Right atrium auricular region (tissue), 2 donors: ENCODE results near the gene P2RX5. TPM values are rescaled to one million over a fixed set of nuclear protein-coding genes. Genes with fewer than 3 reads are reported as not detected.

ENCODE experiments used
- DNase-seq: peaks from one replicate; pipeline ENCODE4 v3.0.0-alpha.2; 2019; ENCODE audit warnings: low spot score
- H3K27ac ChIP-seq, 2 donors: fragments of 200-600 bp; sonication (generic); 1 replicate in 1 of 2; 2 replicates in 1 of 2; pipeline ENCODE4 v1.5.1; 2016 to 2019
- H3K27me3 ChIP-seq, 2 donors: fragments of 200-600 bp; sonication (generic); one replicate each; pipeline versions ENCODE4 v1.5.1 to v1.6.0; 2017 to 2019
- H3K36me3 ChIP-seq: fragments of 200-600 bp; sonication (generic); one replicate; pipeline ENCODE4 v1.5.1; 2016
- H3K4me1 ChIP-seq, 2 donors: fragments of 200-600 bp; sonication (generic); one replicate each; pipeline versions ENCODE4 v1.5.1 to v1.6.0; 2017 to 2019
- H3K4me3 ChIP-seq, 2 donors: fragments of 200-600 bp; sonication (generic); 1 replicate in 1 of 2; 2 replicates in 1 of 2; pipeline ENCODE4 v1.5.1; 2017 to 2019; ENCODE audit warnings: mild to moderate bottlenecking in 1 of 2, moderate library complexity in 1 of 2
- H3K9me3 ChIP-seq, 2 donors: fragments of 200-600 bp; sonication (generic); one replicate each; pipeline ENCODE4 v1.5.1; 2019
- total RNA-seq, 2 donors: library from RNA; depleted of rRNA; stranded (reverse); fragments of >200 nt; gene quantifications; one replicate each; pipeline ENCODE4 v1.1.0, GENCODE V29; 2016
- TF ChIP-seq, protein P1 (sequence below), 2 donors: fragments of 200-600 bp; sonication (generic); IDR thresholded peaks; one replicate each; pipeline ENCODE4 v1.5.1; 2019; ENCODE audit warnings: antibody characterized with exemption in 2 of 2

P2RX5 gene
- total RNA-seq, 2 donors from 2014 or later, result 5.4 to 8.1 TPM

GRCh38 chr17:3627769-3628167 lies 68.2 kb downstream of the P2RX5 start:
- no peak for DNase-seq
- TF ChIP-seq, protein P1, sequence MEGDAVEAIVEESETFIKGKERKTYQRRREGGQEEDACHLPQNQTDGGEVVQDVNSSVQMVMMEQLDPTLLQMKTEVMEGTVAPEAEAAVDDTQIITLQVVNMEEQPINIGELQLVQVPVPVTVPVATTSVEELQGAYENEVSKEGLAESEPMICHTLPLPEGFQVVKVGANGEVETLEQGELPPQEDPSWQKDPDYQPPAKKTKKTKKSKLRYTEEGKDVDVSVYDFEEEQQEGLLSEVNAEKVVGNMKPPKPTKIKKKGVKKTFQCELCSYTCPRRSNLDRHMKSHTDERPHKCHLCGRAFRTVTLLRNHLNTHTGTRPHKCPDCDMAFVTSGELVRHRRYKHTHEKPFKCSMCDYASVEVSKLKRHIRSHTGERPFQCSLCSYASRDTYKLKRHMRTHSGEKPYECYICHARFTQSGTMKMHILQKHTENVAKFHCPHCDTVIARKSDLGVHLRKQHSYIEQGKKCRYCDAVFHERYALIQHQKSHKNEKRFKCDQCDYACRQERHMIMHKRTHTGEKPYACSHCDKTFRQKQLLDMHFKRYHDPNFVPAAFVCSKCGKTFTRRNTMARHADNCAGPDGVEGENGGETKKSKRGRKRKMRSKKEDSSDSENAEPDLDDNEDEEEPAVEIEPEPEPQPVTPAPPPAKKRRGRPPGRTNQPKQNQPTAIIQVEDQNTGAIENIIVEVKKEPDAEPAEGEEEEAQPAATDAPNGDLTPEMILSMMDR (IDR thresholded peaks at IDR 0.05), result no peak
- Histone ChIP-seq H3K4me1 (peaks cover 0 to 8% of the 10 kb centered on the region in 2 donors), H3K4me3 (no peak overlapping the region), H3K9me3 (no peaks in the 10 kb centered on the region), H3K27me3 (no peaks in the 10 kb centered on the region), H3K36me3 (peaks cover 63% of the 10 kb centered on the region), H3K27ac (peak overlapping the region in 1 of 2 donors; percentile 48)

GRCh38 chr17:3626831-3627768 lies 68.9 kb downstream of the P2RX5 start:
- H3K27me3 ChIP-seq, result no peaks in the 10 kb centered on the region
- H3K9me3 ChIP-seq, result no peaks in the 10 kb centered on the region
- DNase-seq, result no peak
- H3K4me1 ChIP-seq, result peaks cover 0 to 8% of the 10 kb centered on the region in 2 donors
- TF ChIP-seq, protein P1 (IDR thresholded peaks at IDR 0.05), result no peak
- peak overlapping the region; percentile 9 to 48 for H3K27ac ChIP-seq
- H3K4me3 ChIP-seq, result no peak overlapping the region
- peaks cover 69% of the 10 kb centered on the region for H3K36me3 ChIP-seq

Other genes with a start within 250 kb of the P2RX5 start
- 1 to 10 TPM in 1 of 2 donors, under 1 TPM in 1; 0.82 to 1.8 TPM for gene SPATA22, start 224.3 kb downstream of the P2RX5 start, total RNA-seq
- gene ASPA, start 220.2 kb downstream of the P2RX5 start, total RNA-seq, result 1 to 10 TPM in 1 of 2 donors, under 1 TPM in 1; 0.33 to 1.0 TPM
- 1 to 10 TPM in 1 of 2 donors, under 1 TPM in 1; 0.51 to 2.8 TPM for gene TRPV3, start 138.3 kb downstream of the P2RX5 start, total RNA-seq
- 1 to 10 TPM; 1.8 to 3.2 TPM for gene TRPV1, start 86.7 kb downstream of the P2RX5 start, total RNA-seq
- gene SHPK, start 59.9 kb downstream of the P2RX5 start, total RNA-seq, result 1 to 10 TPM; 3.3 to 4.2 TPM
- gene CTNS, start 59.4 kb downstream of the P2RX5 start, total RNA-seq, result 10 to 100 TPM; 17.6 to 19.1 TPM
- 100 to 1,000 TPM; 212 to 227 TPM for gene TAX1BP3, start 27.6 kb downstream of the P2RX5 start, total RNA-seq
- gene EMC6, start 27.3 kb downstream of the P2RX5 start, total RNA-seq, result 10 to 100 TPM; 19.1 to 22.2 TPM
- gene HASPIN, start 27.7 kb upstream of the P2RX5 start, total RNA-seq, result not detected
- gene ITGAE, start 105.0 kb upstream of the P2RX5 start, total RNA-seq, result 10 to 100 TPM; 23.4 to 26.1 TPM
- gene NCBP3, start 150.1 kb upstream of the P2RX5 start, total RNA-seq, result 10 to 100 TPM; 15.2 to 21.4 TPM
- gene CAMKK1, start 196.9 kb upstream of the P2RX5 start, total RNA-seq, result 1 to 10 TPM; 3.0 to 3.2 TPM
- gene P2RX1, start 220.3 kb upstream of the P2RX5 start, total RNA-seq, result 1 to 10 TPM in 1 of 2 donors, under 1 TPM in 1; 0.85 to 2.8 TPM